ENCODE measurements around the gene MRPL4. TPM values are rescaled to one million over a fixed set of nuclear protein-coding genes. Genes with fewer than 3 reads are reported as not detected.
A peak's percentile ranks its signal among the peaks of the same experiment; 100 is the strongest.

Gene MRPL4
- total RNA-seq, 1 experiment from 2014 or later, result 146 TPM

- ATAC-seq, result no peak
- Histone ChIP-seq H3K36me3 (ENCODE audit: control insufficient read depth in 1 of 2, insufficient read depth in 2 of 2, low read length in 2 of 2) (no peaks in the 10 kb centered on the region), H3K79me2 (ENCODE audit: insufficient read depth, low read length) (peaks cover 6% of the 10 kb centered on the region; the same call in 1 of the 2 replicates), H3K4me2 (ENCODE audit: low read length) (peak overlapping the region; percentile 99), H3K9me2 (ENCODE audit: insufficient read depth) (no peaks in the 10 kb centered on the region), H3K9ac (ENCODE audit: low read length) (peak overlapping the region; percentile 95), H3K27me3 (ENCODE audit: insufficient read depth, low read length) (no peaks in the 10 kb centered on the region), H3K4me3 (replicated peaks in 1 of 2; ENCODE audit: low read depth in 1 of 2, low read length in 2 of 2) (peak overlapping the region; percentile 78 to 83), H3K9me3 (ENCODE audit: control insufficient read depth in 1 of 2, insufficient read depth in 1 of 2, low read depth in 1 of 2, low read length in 2 of 2) (no peaks in the 10 kb centered on the region), H4K20me1 (ENCODE audit: insufficient read depth) (no peaks in the 10 kb centered on the region), H3K4me1 (ENCODE audit: control insufficient read depth in 1 of 2, insufficient read depth in 2 of 2, low read length in 2 of 2) (peaks cover 4 to 32% of the 10 kb centered on the region in 2 experiments; a peak in 3 of 4 replicates), H3K27ac (ENCODE audit: low read depth, low read length) (peak overlapping the region; percentile 85; the same call in 1 of the 2 replicates), H2AFZ (ENCODE audit: low read depth, low read length, poor library complexity, severe bottlenecking) (peak overlapping the region; percentile 32)
- no peak for DNase-seq (ENCODE audit: low read depth, low spot score)
- TF ChIP-seq SP1 (IDR thresholded peaks at IDR 0.05; ENCODE audit: low read depth), result no peak
- TF ChIP-seq ELF1 (IDR thresholded peaks at IDR 0.05; ENCODE audit: borderline replicate concordance, low read depth), result no peak
- no peak for TF ChIP-seq EZH2 (IDR thresholded peaks at IDR 0.05)
- no peak for TF ChIP-seq MAX (IDR thresholded peaks at IDR 0.05)
- TF ChIP-seq TCF7L2 (IDR thresholded peaks at IDR 0.05; ENCODE audit: borderline replicate concordance, extremely low read depth, insufficient read depth, insufficient read length), result no peak
- no peak for TF ChIP-seq RAD21 (IDR thresholded peaks at IDR 0.05; ENCODE audit: low read depth)
- TF ChIP-seq YY1 (IDR thresholded peaks at IDR 0.05; ENCODE audit: extremely low read depth, insufficient replicate concordance, low read depth, low read length), result no peak
- intact Hi-C loops (cut with micrococcal nuclease), result no loop called here
- TSS peak; percentile 47 for BruUV-seq (replicated peaks)
- POLR2A ChIA-PET, result no interaction called here
- RAD21 ChIA-PET (ENCODE audit: low non-redundant PET in 1 of 2, low total read pairs in 2 of 2, uncharacterized antibody in 2 of 2, unreplicated experiment in 2 of 2), result interaction anchor here in 1 of 2 experiments (0.5 kb wide), 1 partner anchor 29 kb away, joined by 6 read pairs; no protein-coding TSS in a partner anchor
- CTCF ChIA-PET, result no interaction called here
These were observed 21.7 kb upstream of the MRPL4 start for GRCh38 chr19:10230173-10230860.
